HG02759 (cell line): ENCODE measurements around the gene TMSB15C.

ENCODE experiments used
- ATAC-seq: cut with Tn5 transposase; IDR thresholded peaks from one replicate; pipeline ENCODE4 v1.9.1; 2021; ENCODE audit warnings: mild to moderate bottlenecking, moderate library complexity; ENCODE audit not compliant: unreplicated experiment

TMSB15C gene

DNA sequence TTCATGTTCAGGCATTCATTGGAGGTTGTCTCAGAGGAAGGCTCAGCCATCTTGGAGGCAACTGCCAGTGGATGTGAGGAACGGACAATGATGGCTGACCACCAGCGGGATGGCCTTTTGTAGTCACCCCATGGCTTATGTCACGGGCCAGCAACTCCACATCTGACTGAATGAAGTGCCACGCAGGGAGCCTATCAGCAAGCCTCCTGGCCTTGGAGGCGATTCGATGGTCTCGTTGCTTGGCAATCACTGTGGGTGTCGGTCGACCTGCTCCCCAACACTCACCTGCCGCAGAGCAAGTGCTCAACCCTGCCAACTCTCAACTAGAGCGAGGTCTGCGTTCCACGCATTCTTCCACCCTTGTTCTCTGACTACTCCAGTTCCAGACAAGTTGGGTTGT lies 28.9 kb downstream of the TMSB15C start:
- ATAC-seq, result no peak

DNA sequence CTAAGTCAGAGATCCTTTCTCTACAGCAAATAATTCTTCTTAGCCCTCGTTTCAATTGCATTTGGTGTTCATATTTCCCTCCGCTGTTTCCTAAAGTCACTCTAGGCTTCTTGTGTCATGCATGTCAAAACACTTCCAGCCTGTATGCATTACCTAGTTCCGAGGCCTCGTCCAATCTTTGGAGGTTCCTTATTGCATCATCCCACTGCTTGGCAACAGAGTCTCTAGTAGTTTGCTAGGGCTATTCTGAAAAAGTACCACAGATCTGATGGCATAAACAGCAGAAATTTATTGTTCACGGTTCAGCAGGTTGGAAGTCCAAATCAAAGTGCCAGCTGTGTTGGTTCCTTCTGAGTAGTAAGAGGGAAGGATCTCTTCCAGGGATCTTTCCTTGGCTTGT lies 30.4 kb downstream of the TMSB15C start:
- no peak for ATAC-seq

GRCh38 chrX:104041003-104041402 lies 35.0 kb downstream of the TMSB15C start:
- no peak for ATAC-seq

GRCh38 chrX:104039689-104040505 lies 36.1 kb downstream of the TMSB15C start, which contains the start of gene H2BW2:
TSS of gene H2BW2 (plus strand) at chrX:104039956. CDS start at chrX:104039995, 39 bp downstream.
- ATAC-seq, result no peak
